SK-N-SH treated with all-trans-retinoic acid at 6 μM for 48 hours (cell line): ENCODE results near the gene KIAA1210.

Experiments
- ATAC-seq: fragments of 200-7000 bp; cut with Tn5 transposase; 3 replicates; pipeline ENCODE4 v1.9.1; 2020; ENCODE audit warnings: mild to moderate bottlenecking, moderate library complexity
- ARNTL ChIP-seq: fragments of 450-650 bp; formaldehyde crosslinking; IDR thresholded peaks from 2 replicates; pipeline ENCODE4 v1.5.0; 2020; ENCODE audit warnings: low read depth, mild to moderate bottlenecking, moderate library complexity, borderline replicate concordance
- BACH2 ChIP-seq: fragments of 250-450 bp; sonication (Bioruptor Pico); IDR thresholded peaks from 2 replicates; pipeline ENCODE4 v1.9.0; 2021; ENCODE audit warnings: mild to moderate bottlenecking, borderline replicate concordance
- CREB5 ChIP-seq: fragments of 250-450 bp; sonication (Bioruptor Pico); IDR thresholded peaks from 2 replicates; pipeline ENCODE4 v1.5.1; 2020; ENCODE audit warnings: low read depth, mild to moderate bottlenecking, moderate library complexity
- CSDC2 ChIP-seq: fragments of 250-450 bp; sonication (Bioruptor Pico); IDR thresholded peaks from 2 replicates; pipeline ENCODE4 v1.5.0; 2020; ENCODE audit warnings: mild to moderate bottlenecking, moderate library complexity
- CSRNP3 ChIP-seq: fragments of 250-450 bp; sonication (Bioruptor Pico); IDR thresholded peaks from 2 replicates; pipeline ENCODE4 v1.5.1; 2021; ENCODE audit warnings: mild to moderate bottlenecking, moderate library complexity
- ESRRG ChIP-seq: fragments of 250-450 bp; sonication (Bioruptor Pico); IDR thresholded peaks from 2 replicates; pipeline ENCODE4 v1.6.1; 2021; ENCODE audit warnings: mild to moderate bottlenecking
- GLIS3 ChIP-seq: fragments of 250-450 bp; sonication (Bioruptor Pico); IDR thresholded peaks from 2 replicates; pipeline ENCODE4 v1.5.0; 2020; ENCODE audit warnings: mild to moderate bottlenecking, moderate library complexity
- ISL1 ChIP-seq: fragments of 250-450 bp; sonication (Bioruptor Pico); IDR thresholded peaks from 2 replicates; pipeline ENCODE4 v2.1.2; 2022; ENCODE audit warnings: mild to moderate bottlenecking, moderate library complexity
- OSR1 ChIP-seq: fragments of 250-450 bp; sonication (Bioruptor Pico); IDR thresholded peaks from 2 replicates; pipeline ENCODE4 v1.8.0; 2022; ENCODE audit warnings: moderate library complexity, mild to moderate bottlenecking, inconsistent platforms
- PPARA ChIP-seq: fragments of 250-450 bp; sonication (Bioruptor Pico); IDR thresholded peaks from 2 replicates; pipeline ENCODE4 v1.5.0; 2020; ENCODE audit warnings: mild to moderate bottlenecking, borderline replicate concordance
- RARB ChIP-seq: fragments of 250-450 bp; sonication (Bioruptor Pico); IDR thresholded peaks from 2 replicates; pipeline ENCODE4 v1.8.0; 2021; ENCODE audit warnings: mild to moderate bottlenecking, moderate library complexity
- SNAI2 ChIP-seq: fragments of 250-450 bp; sonication (Bioruptor Pico); IDR thresholded peaks from 2 replicates; pipeline ENCODE4 v1.5.0; 2020; ENCODE audit warnings: mild to moderate bottlenecking, moderate library complexity
- TCF4 ChIP-seq: fragments of 250-450 bp; sonication (Bioruptor Pico); IDR thresholded peaks from 2 replicates; pipeline ENCODE4 v1.8.0; 2021; ENCODE audit warnings: mild to moderate bottlenecking, moderate library complexity, borderline replicate concordance
- TOX ChIP-seq: fragments of 250-450 bp; sonication (Bioruptor Pico); IDR thresholded peaks from 2 replicates; pipeline ENCODE4 v1.8.0; 2021; ENCODE audit warnings: mild to moderate bottlenecking, moderate library complexity, borderline replicate concordance
- ZFP3 ChIP-seq: fragments of 250-450 bp; sonication (Bioruptor Pico); IDR thresholded peaks from 2 replicates; pipeline ENCODE4 v1.5.0; 2020; ENCODE audit warnings: mild to moderate bottlenecking, moderate library complexity
- ZFP30 ChIP-seq: fragments of 450-650 bp; formaldehyde crosslinking; IDR thresholded peaks from 2 replicates; pipeline ENCODE4 v1.5.0; 2022; ENCODE audit warnings: mild to moderate bottlenecking, moderate library complexity
- ZNF565 ChIP-seq: fragments of 450-650 bp; formaldehyde crosslinking; conservative IDR thresholded peaks from 2 replicates; pipeline ENCODE4 v1.5.0; 2020; ENCODE audit warnings: low read depth, mild to moderate bottlenecking, moderate library complexity
- ZNF70 ChIP-seq: fragments of 450-650 bp; formaldehyde crosslinking; IDR thresholded peaks from 2 replicates; pipeline ENCODE4 v1.5.0; 2020; ENCODE audit warnings: mild to moderate bottlenecking, moderate library complexity
- TF ChIP-seq, protein P1 (sequence below): fragments of 250-450 bp; sonication (Bioruptor Pico); IDR thresholded peaks from 2 replicates; pipeline ENCODE4 v1.8.0; 2021; ENCODE audit warnings: low read depth, mild to moderate bottlenecking, moderate library complexity, borderline replicate concordance

KIAA1210 gene

DNA sequence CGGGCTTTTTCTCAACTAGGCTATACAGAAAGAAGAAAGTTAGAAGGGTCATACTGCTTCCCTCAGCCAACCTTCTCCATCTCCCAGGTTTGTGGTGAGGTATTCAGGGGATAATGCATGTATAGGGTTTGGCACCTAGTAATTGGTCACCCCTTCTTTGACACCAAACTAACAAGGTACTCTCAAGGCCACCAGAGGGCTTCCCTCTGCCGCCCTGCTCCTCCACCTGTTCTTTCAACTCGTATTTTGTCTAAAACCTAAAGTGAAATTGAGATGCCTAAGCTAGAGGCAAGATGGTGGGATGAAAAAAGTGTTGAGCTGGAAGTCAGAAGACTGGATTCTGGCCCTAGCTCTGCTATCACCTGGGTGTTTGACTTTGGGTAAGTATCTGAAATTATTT, 32.8 kb downstream of the KIAA1210 start (continued):
- TF ChIP-seq SNAI2 (no peak), ARNTL (CRISPR knock-in tag) (no peak), CSDC2 (CRISPR knock-in tag) (no peak), BACH2 (no peak), PPARA (CRISPR knock-in tag) (no peak), OSR1 (CRISPR knock-in tag) (no peak), CSRNP3 (CRISPR knock-in tag) (no peak), GLIS3 (CRISPR knock-in tag) (no peak), RARB (no peak)
- TF ChIP-seq, protein P1, sequence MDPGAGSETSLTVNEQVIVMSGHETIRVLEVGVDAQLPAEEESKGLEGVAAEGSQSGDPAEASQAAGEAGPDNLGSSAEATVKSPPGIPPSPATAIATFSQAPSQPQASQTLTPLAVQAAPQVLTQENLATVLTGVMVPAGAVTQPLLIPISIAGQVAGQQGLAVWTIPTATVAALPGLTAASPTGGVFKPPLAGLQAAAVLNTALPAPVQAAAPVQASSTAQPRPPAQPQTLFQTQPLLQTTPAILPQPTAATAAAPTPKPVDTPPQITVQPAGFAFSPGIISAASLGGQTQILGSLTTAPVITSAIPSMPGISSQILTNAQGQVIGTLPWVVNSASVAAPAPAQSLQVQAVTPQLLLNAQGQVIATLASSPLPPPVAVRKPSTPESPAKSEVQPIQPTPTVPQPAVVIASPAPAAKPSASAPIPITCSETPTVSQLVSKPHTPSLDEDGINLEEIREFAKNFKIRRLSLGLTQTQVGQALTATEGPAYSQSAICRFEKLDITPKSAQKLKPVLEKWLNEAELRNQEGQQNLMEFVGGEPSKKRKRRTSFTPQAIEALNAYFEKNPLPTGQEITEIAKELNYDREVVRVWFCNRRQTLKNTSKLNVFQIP (CRISPR knock-in tag) = no peak

DNA sequence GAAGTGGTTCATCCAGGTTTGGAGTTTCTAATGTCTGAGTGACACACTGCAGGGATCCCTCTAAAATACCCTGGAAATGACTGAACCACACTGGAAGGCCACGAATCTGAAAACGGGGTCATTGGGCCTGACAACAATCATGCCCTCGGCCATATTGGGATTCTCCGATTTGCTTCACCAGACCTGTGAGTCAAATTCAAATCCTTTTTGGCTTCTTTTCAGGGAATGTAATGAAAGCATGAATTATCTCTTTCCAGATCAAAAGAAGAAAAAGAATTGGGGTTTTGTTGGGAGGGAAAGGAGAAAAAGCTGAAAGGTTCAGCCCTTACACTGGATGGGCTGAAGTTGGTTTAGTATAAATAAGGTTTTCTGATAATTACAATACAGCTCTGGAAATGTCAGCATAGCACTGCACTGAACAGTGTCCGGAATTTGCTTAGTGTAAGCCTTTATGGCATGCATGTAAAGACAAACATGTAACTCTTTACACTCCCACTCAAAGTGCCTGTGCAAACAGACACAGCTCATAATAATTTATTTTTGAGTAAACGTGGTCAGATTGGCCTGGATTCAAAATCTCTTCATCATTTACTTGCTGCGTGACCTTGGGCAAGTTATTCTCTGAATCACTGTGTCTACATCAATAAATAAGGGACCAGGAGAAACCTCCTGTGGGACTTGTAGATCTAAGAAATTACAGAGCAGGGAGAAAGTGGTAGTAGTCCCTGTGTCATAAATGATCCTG, 33.4 kb downstream of the KIAA1210 start:
- no peak for ATAC-seq
- no peak for TF ChIP-seq RARB
- no peak for TF ChIP-seq ARNTL (CRISPR knock-in tag)
- TF ChIP-seq CSDC2 (CRISPR knock-in tag) = no peak
- TF ChIP-seq OSR1 (CRISPR knock-in tag) = no peak
- TF ChIP-seq ESRRG = no peak
- TF ChIP-seq, protein P1 (CRISPR knock-in tag) = no peak
- no peak for TF ChIP-seq CSRNP3 (CRISPR knock-in tag)

GRCh38 chrX:119090627-119091026, 37.0 kb downstream of the KIAA1210 start:
- TF ChIP-seq GLIS3 (CRISPR knock-in tag) (no peak), ESRRG (no peak), CSRNP3 (CRISPR knock-in tag) (no peak), BACH2 (no peak), OSR1 (CRISPR knock-in tag) (no peak), ARNTL (CRISPR knock-in tag) (no peak), ISL1 (CRISPR knock-in tag) (no peak)
- ATAC-seq = no peak

DNA sequence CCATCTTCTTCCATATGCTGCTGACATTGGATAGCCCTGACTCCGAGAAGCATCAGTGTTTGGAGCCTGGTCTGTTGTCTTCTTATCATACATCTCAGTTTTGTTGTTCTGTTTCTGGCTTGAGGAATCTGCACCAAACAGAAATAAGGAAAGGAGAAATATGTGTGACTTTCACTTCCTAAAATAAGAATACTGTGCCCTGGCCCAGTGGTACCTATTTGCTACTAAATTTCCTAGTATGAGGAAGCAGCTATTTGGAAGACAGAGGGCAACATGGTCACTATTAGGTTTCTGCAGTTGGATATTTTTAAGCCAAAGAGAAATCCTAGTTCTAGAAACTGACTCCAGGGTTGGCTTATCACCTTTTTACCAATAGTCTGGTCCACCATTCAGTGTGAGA, 38.0 kb downstream of the KIAA1210 start:
- ATAC-seq = no peak

More for the DNA sequence above, 38.0 kb downstream of the KIAA1210 start:
- TF ChIP-seq CSRNP3 (CRISPR knock-in tag) (no peak), TOX (CRISPR knock-in tag) (no peak), CSDC2 (CRISPR knock-in tag) (no peak), BACH2 (no peak), ESRRG (no peak), PPARA (CRISPR knock-in tag) (no peak), ISL1 (CRISPR knock-in tag) (no peak), RARB (no peak), TCF4 (CRISPR knock-in tag) (no peak), CREB5 (CRISPR knock-in tag) (no peak), ZNF565 (CRISPR knock-in tag) (no peak), ZFP3 (CRISPR knock-in tag) (no peak), ZFP30 (CRISPR knock-in tag) (no peak), SNAI2 (no peak), GLIS3 (CRISPR knock-in tag) (no peak), ARNTL (CRISPR knock-in tag) (no peak), ZNF70 (CRISPR knock-in tag) (no peak)
